ENCODE results near the gene SUSD6. TPM values are rescaled to one million over a fixed set of nuclear protein-coding genes. Genes with fewer than 3 reads are reported as not detected.

SUSD6 gene
- total RNA-seq, 1 experiment from 2014 or later = 3.7 TPM

DNA sequence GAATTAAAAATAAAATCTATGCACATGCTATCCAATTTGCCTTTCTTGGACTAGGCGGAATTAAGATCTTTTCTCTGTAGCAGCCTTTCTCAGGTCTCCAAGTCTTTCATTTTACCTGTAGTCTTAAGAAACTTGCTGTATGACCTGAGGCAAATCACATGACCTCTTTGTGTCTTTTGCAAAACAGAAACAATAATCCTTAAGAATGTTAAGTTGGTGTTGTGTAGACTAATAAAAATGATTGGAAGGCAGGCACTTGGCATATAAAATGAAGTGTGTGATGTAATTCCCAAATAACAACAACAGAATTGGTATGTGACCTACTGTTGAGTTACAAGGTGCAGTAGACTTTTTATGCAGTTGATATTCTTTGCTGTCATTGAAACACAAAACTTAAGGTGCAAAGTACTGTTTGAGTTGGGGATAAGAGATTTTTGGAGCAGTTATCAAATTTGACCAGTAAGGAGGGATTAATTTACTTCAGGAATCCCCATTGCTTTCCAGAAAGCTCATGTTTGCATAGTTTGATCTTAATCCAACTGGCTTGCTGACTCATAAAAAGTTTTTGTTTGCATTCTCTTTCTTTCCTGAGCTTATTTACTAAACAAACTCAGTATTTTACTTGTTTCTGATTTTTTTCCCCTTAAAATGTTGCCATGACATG, 51.4 kb downstream of the SUSD6 start:
- H3K4me1 ChIP-seq (ENCODE audit: insufficient read depth, low read length) = peaks cover 6% of the 10 kb centered on the region
- no peak overlapping the region for H2AFZ ChIP-seq (ENCODE audit: low read length)
- no peak overlapping the region for H3K56ac ChIP-seq (ENCODE audit: insufficient read length, low read depth, low read length)
- no peaks in the 10 kb centered on the region for H3K27me3 Mint-ChIP-seq (ENCODE audit: low read depth)
- no peaks in the 10 kb centered on the region for H3K79me2 ChIP-seq (ENCODE audit: insufficient read depth, low read length)
- H4K8ac ChIP-seq (replicated peaks; ENCODE audit: insufficient read length, low read depth, low read length) = no peak overlapping the region
- TF ChIP-seq, protein P1, sequence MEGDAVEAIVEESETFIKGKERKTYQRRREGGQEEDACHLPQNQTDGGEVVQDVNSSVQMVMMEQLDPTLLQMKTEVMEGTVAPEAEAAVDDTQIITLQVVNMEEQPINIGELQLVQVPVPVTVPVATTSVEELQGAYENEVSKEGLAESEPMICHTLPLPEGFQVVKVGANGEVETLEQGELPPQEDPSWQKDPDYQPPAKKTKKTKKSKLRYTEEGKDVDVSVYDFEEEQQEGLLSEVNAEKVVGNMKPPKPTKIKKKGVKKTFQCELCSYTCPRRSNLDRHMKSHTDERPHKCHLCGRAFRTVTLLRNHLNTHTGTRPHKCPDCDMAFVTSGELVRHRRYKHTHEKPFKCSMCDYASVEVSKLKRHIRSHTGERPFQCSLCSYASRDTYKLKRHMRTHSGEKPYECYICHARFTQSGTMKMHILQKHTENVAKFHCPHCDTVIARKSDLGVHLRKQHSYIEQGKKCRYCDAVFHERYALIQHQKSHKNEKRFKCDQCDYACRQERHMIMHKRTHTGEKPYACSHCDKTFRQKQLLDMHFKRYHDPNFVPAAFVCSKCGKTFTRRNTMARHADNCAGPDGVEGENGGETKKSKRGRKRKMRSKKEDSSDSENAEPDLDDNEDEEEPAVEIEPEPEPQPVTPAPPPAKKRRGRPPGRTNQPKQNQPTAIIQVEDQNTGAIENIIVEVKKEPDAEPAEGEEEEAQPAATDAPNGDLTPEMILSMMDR (conservative IDR thresholded peaks at IDR 0.05) = no peak
- no peak overlapping the region for H3K4me3 Mint-ChIP-seq
- H3K9me3 ChIP-seq (ENCODE audit: control insufficient read depth, low read depth, low read length) = no peaks in the 10 kb centered on the region
- no peak overlapping the region for H2BK120ac ChIP-seq (ENCODE audit: low read depth, low read length, poor library complexity, severe bottlenecking)
- H2BK20ac ChIP-seq (ENCODE audit: low read depth, low read length, poor library complexity, severe bottlenecking) = no peak overlapping the region
- no peak overlapping the region for H3K9ac ChIP-seq (ENCODE audit: extremely low read depth, insufficient read length, low read length)
- H3K23ac ChIP-seq (ENCODE audit: insufficient read length, low read depth, low read length) = no peak overlapping the region
- no peaks in the 10 kb centered on the region for H3K79me1 ChIP-seq (ENCODE audit: insufficient read depth, low read depth, low read length, poor library complexity, severe bottlenecking)
- H3K14ac ChIP-seq (ENCODE audit: insufficient read depth, low read length) = no peak overlapping the region
- H3K27ac ChIP-seq (ENCODE audit: insufficient read length, low read depth, low read length) = no peak overlapping the region
- peaks cover 42 to 49% of the 10 kb centered on the region in 2 experiments for H3K4me1 Mint-ChIP-seq
- WGBS (ENCODE audit: extremely low coverage, insufficient read length, low lambda C conversion rate) = no CpG with 5 or more reads among the region's 1 CpG
- H3K4me2 ChIP-seq (ENCODE audit: insufficient read depth, insufficient read length, low read length) = no peak overlapping the region
- H2AK5ac ChIP-seq (ENCODE audit: insufficient read length, low read length) = no peak overlapping the region
- no peaks in the 10 kb centered on the region; a peak in 2 of 7 replicates for H3K36me3 Mint-ChIP-seq (ENCODE audit: insufficient read depth in 1 of 3, low read depth in 3 of 3)
- H3K4ac ChIP-seq (ENCODE audit: low read depth, low read length) = no peak overlapping the region
- no peaks in the 10 kb centered on the region for H3K9me3 Mint-ChIP-seq
- peak overlapping the region in 1 of 3 experiments; percentile 8; a peak in 1 of 7 replicates for H3K27ac Mint-ChIP-seq
- H3T11ph ChIP-seq (ENCODE audit: low read length) = no peak overlapping the region
- H4K20me1 ChIP-seq (ENCODE audit: control insufficient read depth, insufficient read depth, insufficient read length) = no peaks in the 10 kb centered on the region
- H2BK5ac ChIP-seq (ENCODE audit: insufficient read length, low read length) = no peak overlapping the region
- no peak overlapping the region for H4K91ac ChIP-seq (ENCODE audit: insufficient read length, low read depth, low read length)
- no peaks in the 10 kb centered on the region for H3K27me3 ChIP-seq (ENCODE audit: insufficient read depth, low read length)
- H2BK12ac ChIP-seq (ENCODE audit: insufficient read length, low read depth, low read length) = no peak overlapping the region
- no peak for DNase-seq
- H3K18ac ChIP-seq (ENCODE audit: insufficient read length, low read depth, low read length) = no peak overlapping the region
- H4K5ac ChIP-seq (ENCODE audit: insufficient read length, low read depth, low read length) = no peak overlapping the region
- no peaks in the 10 kb centered on the region for H3K23me2 ChIP-seq (ENCODE audit: insufficient read length, low read depth, low read length, poor library complexity, severe bottlenecking)
- no peak overlapping the region for H2BK15ac ChIP-seq (ENCODE audit: low read depth, low read length)
